HUES48 (cell line): ENCODE results near the gene TENT5C.
A peak's percentile ranks its signal among the peaks of the same experiment; 100 is the strongest.

Experiments
- H3K27ac ChIP-seq: one replicate; pipeline ENCODE4 v1.7.0; 2013; ENCODE audit warnings: low read depth, low read length, inconsistent platforms
- H3K27me3 ChIP-seq: 2 replicates; pipeline ENCODE4 v1.6.1; 2013; ENCODE audit warnings: mild to moderate bottlenecking, low read length; ENCODE audit not compliant: control insufficient read depth, insufficient read depth
- H3K36me3 ChIP-seq: 2 replicates; pipeline ENCODE4 v1.6.1; 2013; ENCODE audit warnings: low read length; ENCODE audit not compliant: control insufficient read depth, insufficient read depth
- H3K4me1 ChIP-seq: 2 replicates; pipeline ENCODE4 v1.6.1; 2013; ENCODE audit warnings: mild to moderate bottlenecking, low read length; ENCODE audit not compliant: control insufficient read depth, insufficient read depth
- H3K4me3 ChIP-seq: 2 replicates; pipeline ENCODE4 v1.5.1; 2013; ENCODE audit warnings: mild to moderate bottlenecking, low read depth, low read length
- H3K9ac ChIP-seq: 2 replicates; pipeline ENCODE4 v1.6.1; 2013; ENCODE audit warnings: mild to moderate bottlenecking, low read depth, low read length, moderate library complexity
- H3K9me3 ChIP-seq: 2 replicates; pipeline ENCODE4 v1.6.1; 2013; ENCODE audit warnings: low read length; ENCODE audit not compliant: control insufficient read depth, insufficient read depth

Gene TENT5C

GRCh38 chr1:117594261-117594990, 11.4 kb upstream of the TENT5C start:
- no peak overlapping the region for H3K27ac ChIP-seq
- H3K4me1 ChIP-seq, result no peaks in the 10 kb centered on the region
- no peak overlapping the region for H3K4me3 ChIP-seq
- H3K27me3 ChIP-seq, result no peaks in the 10 kb centered on the region
- H3K9me3 ChIP-seq, result no peaks in the 10 kb centered on the region
- H3K36me3 ChIP-seq, result no peaks in the 10 kb centered on the region
- H3K9ac ChIP-seq, result no peak overlapping the region

DNA sequence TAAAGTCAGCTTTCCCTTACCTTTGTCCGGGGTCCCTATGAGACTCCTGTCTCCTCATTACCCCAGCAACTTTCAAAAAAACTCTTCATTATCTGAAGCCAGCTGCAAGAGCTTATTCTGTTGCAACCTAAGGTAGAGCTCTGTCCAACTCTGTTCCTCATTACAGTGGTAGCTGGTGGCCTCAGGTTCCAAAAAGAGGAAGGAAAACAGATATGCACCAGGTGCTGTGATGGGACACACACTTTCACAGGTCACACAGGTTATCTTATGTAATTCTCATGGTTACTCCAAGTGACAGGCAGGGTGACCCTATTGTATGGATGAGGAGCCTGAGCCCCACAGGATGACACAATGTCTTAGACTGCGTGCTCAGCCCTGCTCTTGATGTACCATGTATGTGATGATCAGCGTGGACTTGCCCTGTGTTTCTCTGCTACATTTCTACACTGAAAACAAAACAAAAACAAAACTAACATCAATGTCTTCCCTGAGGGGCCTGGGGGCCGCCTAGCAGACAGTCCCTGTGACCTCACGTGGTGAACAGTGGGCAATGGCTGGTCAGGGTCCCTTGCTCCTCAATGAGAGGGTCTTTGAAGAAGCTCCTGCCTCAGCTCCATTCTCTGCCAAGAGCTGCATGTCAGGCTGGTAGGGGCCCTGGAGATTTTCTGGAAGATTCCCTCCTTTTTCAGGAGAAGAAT, 9.7 kb upstream of the TENT5C start:
- Histone ChIP-seq H3K4me3 (no peak overlapping the region), H3K27me3 (no peaks in the 10 kb centered on the region), H3K36me3 (no peaks in the 10 kb centered on the region), H3K9me3 (no peaks in the 10 kb centered on the region), H3K9ac (no peak overlapping the region), H3K27ac (no peak overlapping the region), H3K4me1 (no peaks in the 10 kb centered on the region)

DNA sequence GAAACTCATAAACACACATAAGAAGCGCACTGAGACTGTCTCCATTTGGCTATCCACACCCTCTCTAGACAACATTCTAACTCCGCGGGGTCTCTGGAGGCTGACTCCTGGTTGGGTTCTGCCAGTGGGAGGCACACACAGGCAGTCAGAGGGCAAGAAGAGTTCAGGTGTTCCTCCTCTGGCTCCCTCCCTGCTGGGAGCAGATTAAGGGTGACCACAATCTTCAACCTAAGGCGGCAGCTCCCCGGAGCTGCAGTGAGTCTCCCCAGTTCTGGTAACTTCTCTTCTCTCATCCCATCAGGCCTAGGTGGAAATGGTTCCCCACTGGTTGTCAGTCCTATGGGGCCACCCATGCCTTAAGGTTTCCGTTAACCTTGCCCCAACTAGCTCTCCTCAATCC, 7.4 kb upstream of the TENT5C start:
- no peaks in the 10 kb centered on the region; the same call in 1 of the 2 replicates for H3K4me1 ChIP-seq
- peaks cover 4% of the 10 kb centered on the region; the same call in 1 of the 2 replicates for H3K27me3 ChIP-seq
- H3K9me3 ChIP-seq, result no peaks in the 10 kb centered on the region
- H3K27ac ChIP-seq, result no peak overlapping the region
- H3K4me3 ChIP-seq, result no peak overlapping the region
- no peaks in the 10 kb centered on the region for H3K36me3 ChIP-seq
- H3K9ac ChIP-seq, result no peak overlapping the region

- H3K4me1 ChIP-seq, result no peaks in the 10 kb centered on the region; the same call in 1 of the 2 replicates
- H3K27ac ChIP-seq, result no peak overlapping the region
- H3K27me3 ChIP-seq, result peaks cover 13% of the 10 kb centered on the region
- H3K36me3 ChIP-seq, result no peaks in the 10 kb centered on the region
- H3K9me3 ChIP-seq, result no peaks in the 10 kb centered on the region
- no peak overlapping the region for H3K4me3 ChIP-seq
- H3K9ac ChIP-seq, result no peak overlapping the region
These were observed 6.3 kb upstream of the TENT5C start for GRCh38 chr1:117599286-117600221.

DNA sequence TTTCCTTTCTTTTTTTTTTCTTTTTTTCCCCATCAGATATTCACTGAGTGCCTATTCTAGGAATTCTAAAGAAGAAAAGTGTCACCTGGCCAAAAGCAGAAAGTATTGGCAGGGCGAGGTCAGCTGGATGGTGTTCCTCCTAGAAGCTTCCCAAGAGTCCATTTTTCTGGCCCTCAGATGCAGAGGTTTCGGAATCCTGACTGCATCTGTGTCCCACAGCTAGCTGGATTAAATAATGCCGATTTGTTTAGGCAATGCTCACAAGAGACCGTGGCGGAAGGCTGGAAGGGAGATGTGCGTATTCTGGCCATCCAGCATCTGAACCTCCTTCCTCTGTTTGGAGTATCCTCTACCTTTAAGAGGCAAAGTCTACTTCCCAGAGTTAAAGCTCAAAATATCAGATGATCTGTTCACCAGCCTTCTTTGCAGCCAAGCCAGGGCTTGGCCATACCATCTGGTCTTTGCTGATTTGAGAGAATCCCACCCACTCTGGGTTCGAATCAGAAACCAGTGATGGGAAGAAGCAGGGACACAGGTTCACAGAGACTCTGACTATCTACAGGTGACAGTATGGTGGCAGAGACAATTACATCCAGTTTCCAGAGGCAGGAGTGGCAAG, 5.4 kb upstream of the TENT5C start:
- Histone ChIP-seq H3K9ac (no peak overlapping the region), H3K27me3 (peaks cover 19% of the 10 kb centered on the region), H3K4me3 (no peak overlapping the region), H3K4me1 (peaks cover 4% of the 10 kb centered on the region), H3K27ac (no peak overlapping the region), H3K9me3 (no peaks in the 10 kb centered on the region), H3K36me3 (no peaks in the 10 kb centered on the region)

- Histone ChIP-seq H3K27me3 (peaks cover 19% of the 10 kb centered on the region), H3K36me3 (no peaks in the 10 kb centered on the region)
These were observed 4.9 kb upstream of the TENT5C start for GRCh38 chr1:117600966-117601365.

DNA sequence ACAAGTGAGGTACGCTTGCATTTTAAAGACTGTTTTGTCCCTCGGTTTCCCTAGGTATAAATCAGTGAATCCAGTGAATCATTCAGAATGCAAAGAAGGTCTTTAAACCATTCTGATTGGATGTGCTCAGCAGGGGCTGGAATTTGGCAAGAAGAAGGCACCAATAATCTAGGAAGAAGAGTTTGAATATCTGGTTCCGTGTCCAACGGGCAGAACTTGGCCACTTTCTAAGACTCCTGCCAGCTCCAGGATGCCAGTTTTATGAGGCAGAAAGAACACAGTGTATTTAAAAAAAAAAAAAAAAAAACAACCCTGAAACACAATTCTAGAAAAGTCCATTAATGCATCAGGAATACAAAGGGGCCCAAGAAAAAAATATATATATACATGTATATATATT, 3.0 kb upstream of the TENT5C start:
- no peak overlapping the region for H3K9ac ChIP-seq
- no peak overlapping the region for H3K4me3 ChIP-seq
- H3K36me3 ChIP-seq, result no peaks in the 10 kb centered on the region
- no peaks in the 10 kb centered on the region for H3K9me3 ChIP-seq
- H3K27me3 ChIP-seq, result peaks cover 35% of the 10 kb centered on the region
- H3K4me1 ChIP-seq, result peaks cover 12% of the 10 kb centered on the region
- H3K27ac ChIP-seq, result no peak overlapping the region

More at GRCh38 chr1:117600966-117601365, 4.9 kb upstream of the TENT5C start:
- Histone ChIP-seq H3K9ac (no peak overlapping the region), H3K9me3 (no peaks in the 10 kb centered on the region), H3K27ac (no peak overlapping the region), H3K4me3 (no peak overlapping the region), H3K4me1 (peaks cover 4% of the 10 kb centered on the region)

- no peaks in the 10 kb centered on the region for H3K9me3 ChIP-seq
- H3K27me3 ChIP-seq, result peaks cover 52% of the 10 kb centered on the region
- peak overlapping the region; percentile 72 for H3K27ac ChIP-seq
- H3K9ac ChIP-seq, result peak overlapping the region; percentile 34; the same call in 1 of the 2 replicates
- peaks cover 16% of the 10 kb centered on the region for H3K4me1 ChIP-seq
- no peaks in the 10 kb centered on the region for H3K36me3 ChIP-seq
- peak overlapping the region; percentile 99 for H3K4me3 ChIP-seq
These were observed 579 bp upstream of the TENT5C start for GRCh38 chr1:117605164-117605773.

GRCh38 chr1:117606649-117607430, 992 bp downstream of the TENT5C start:
- Histone ChIP-seq H3K4me3 (peak overlapping the region; percentile 65), H3K9ac (no peak overlapping the region), H3K4me1 (peaks cover 16% of the 10 kb centered on the region), H3K9me3 (no peaks in the 10 kb centered on the region), H3K36me3 (no peaks in the 10 kb centered on the region), H3K27me3 (peaks cover 53% of the 10 kb centered on the region), H3K27ac (no peak overlapping the region)
